VCaP (cell line): ENCODE measurements around the gene AK9.

ENCODE experiments used
- H3K27ac ChIP-seq: fragments of 450-650 bp; 2 replicates; pipeline ENCODE4 v1.5.1; 2017
- CTCF ChIP-seq: fragments of 450-650 bp; conservative IDR thresholded peaks from 2 replicates; pipeline ENCODE4 v1.5.1; 2017; ENCODE audit warnings: mild to moderate bottlenecking, moderate library complexity

Gene AK9

GRCh38 chr6:109498936-109499335 lies 192.1 kb downstream of the AK9 start:
- no peak for TF ChIP-seq CTCF
- no peak overlapping the region for H3K27ac ChIP-seq

GRCh38 chr6:109498052-109498451 lies 192.9 kb downstream of the AK9 start:
- TF ChIP-seq CTCF = no peak
- H3K27ac ChIP-seq = no peak overlapping the region

GRCh38 chr6:109496036-109496772 lies 194.8 kb downstream of the AK9 start:
- no peak overlapping the region for H3K27ac ChIP-seq
- TF ChIP-seq CTCF = no peak

- no peak for TF ChIP-seq CTCF
These were observed 197.1 kb downstream of the AK9 start for GRCh38 chr6:109493865-109494264.

GRCh38 chr6:109491207-109491938 lies 199.6 kb downstream of the AK9 start:
- no peak overlapping the region for H3K27ac ChIP-seq
- TF ChIP-seq CTCF = no peak

More at GRCh38 chr6:109493865-109494264, 197.1 kb downstream of the AK9 start:
- no peak overlapping the region for H3K27ac ChIP-seq

GRCh38 chr6:109490713-109491112 lies 200.3 kb downstream of the AK9 start:
- no peak for TF ChIP-seq CTCF
- no peak overlapping the region for H3K27ac ChIP-seq

GRCh38 chr6:109488001-109488400 lies 203.0 kb downstream of the AK9 start:
- no peak overlapping the region for H3K27ac ChIP-seq
- TF ChIP-seq CTCF = no peak
